Middle frontal gyrus (tissue), 1 donor: ENCODE results near the gene SOX10.

Source experiments
- DNase-seq: peaks from one replicate; pipeline ENCODE4 v3.0.0-alpha.2; 2015; ENCODE audit warnings: low spot score; ENCODE audit errors: extremely low spot score

SOX10 gene

GRCh38 chr22:37931893-37932389, 52.4 kb downstream of the SOX10 start:
- DNase-seq: no peak

- no peak for DNase-seq
Measured at GRCh38 chr22:37930952-37931440, 53.4 kb downstream of the SOX10 start.

- DNase-seq: no peak
Measured at GRCh38 chr22:37930270-37930951, 53.9 kb downstream of the SOX10 start.

- DNase-seq: no peak
Measured at GRCh38 chr22:37929390-37929789, 55.0 kb downstream of the SOX10 start.

GRCh38 chr22:37927637-37927936, 56.8 kb downstream of the SOX10 start:
- DNase-seq: no peak

GRCh38 chr22:37926771-37927636, 57.4 kb downstream of the SOX10 start:
- no peak for DNase-seq

GRCh38 chr22:37926358-37926757, 58.0 kb downstream of the SOX10 start:
- DNase-seq: no peak

GRCh38 chr22:37925767-37926166, 58.6 kb downstream of the SOX10 start:
- DNase-seq: no peak

GRCh38 chr22:37925330-37925729, 59.0 kb downstream of the SOX10 start:
- no peak for DNase-seq

GRCh38 chr22:37924386-37925065, 59.8 kb downstream of the SOX10 start:
- no peak for DNase-seq

- no peak for DNase-seq
Measured at GRCh38 chr22:37923927-37924326, 60.4 kb downstream of the SOX10 start.
